Lower lobe of right lung (tissue), 2 donors: Measurements from ENCODE around the gene ZNF778. TPM values are rescaled to one million over a fixed set of nuclear protein-coding genes. Genes with fewer than 3 reads are reported as not detected.

Experiments
- ATAC-seq, 2 donors: fragments of 200-7000 bp; cut with Tn5 transposase; one replicate each; pipeline ENCODE4 v1.9.1; 2020 to 2022; ENCODE audit warnings: mild to moderate bottlenecking in 2 of 2, moderate library complexity in 2 of 2
- DNase-seq: peaks from one replicate; pipeline ENCODE4 v3.0.0-alpha.2; 2020
- H3K27ac ChIP-seq: fragments of 200-600 bp; one replicate; pipeline ENCODE4 v1.8.0; 2022
- H3K27me3 ChIP-seq: fragments of 200-600 bp; one replicate; pipeline ENCODE4 v1.8.0; 2022; ENCODE audit warnings: low read depth
- H3K36me3 ChIP-seq: fragments of 200-600 bp; one replicate; pipeline ENCODE4 v1.8.0; 2022; ENCODE audit warnings: mild to moderate bottlenecking
- H3K4me1 ChIP-seq: fragments of 200-600 bp; one replicate; pipeline ENCODE4 v1.8.0; 2022
- H3K4me3 ChIP-seq: fragments of 200-600 bp; one replicate; pipeline ENCODE4 v1.8.0; 2022; ENCODE audit warnings: mild to moderate bottlenecking
- H3K9me3 ChIP-seq: fragments of 200-600 bp; one replicate; pipeline ENCODE4 v1.8.0; 2022
- intact Hi-C: fragments of 100-400 bp; cut with DNase I; formaldehyde crosslinking; loops from one replicate; pipeline ENCODE4 v1.11.0; 2022
- total RNA-seq: library from RNA; stranded (reverse); fragmentation: NEBNext Ultra II Directional; extraction: Animal tissue kit (Norgen Biotek cat#: 25700); gene quantifications from one replicate; pipeline ENCODE4 v1.2.1, GENCODE V29; 2021
- TF ChIP-seq, protein P1 (sequence below): fragments of 200-600 bp; IDR thresholded peaks from one replicate; pipeline ENCODE4 v1.8.0; 2022; ENCODE audit warnings: antibody characterized with exemption, mild to moderate bottlenecking
- donor health status: DM: no; HTN: yes; CAD: no; lungs with severe emphysema.

The ZNF778 gene
- total RNA-seq, 1 donor from 2014 or later, result 9.7 TPM

DNA sequence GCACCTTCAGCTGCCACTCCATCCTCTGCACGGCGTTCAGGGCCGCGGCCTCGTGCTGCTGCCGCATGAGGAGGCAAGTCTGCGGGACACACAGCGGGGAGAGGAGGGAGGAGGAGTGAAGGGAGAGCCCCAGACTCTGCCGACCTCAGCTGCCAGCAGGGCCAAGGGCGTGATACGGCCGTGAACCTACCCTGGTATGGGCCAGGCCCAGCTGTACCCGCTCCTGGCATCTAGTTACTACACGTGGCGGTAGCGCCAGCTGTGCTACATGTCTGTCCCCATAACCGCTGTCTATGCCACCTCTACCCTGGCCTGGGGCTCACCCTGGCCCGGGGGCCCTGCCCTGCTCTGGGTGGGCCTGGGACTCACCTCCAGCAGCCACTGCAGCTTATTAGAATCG lies 51.1 kb downstream of the ZNF778 start:
- H3K4me1 ChIP-seq, result no peaks in the 10 kb centered on the region
- H3K36me3 ChIP-seq, result peaks cover 78% of the 10 kb centered on the region
- no peaks in the 10 kb centered on the region for H3K27me3 ChIP-seq
- no peak for DNase-seq
- intact Hi-C loops, result no loop called here
- TF ChIP-seq, protein P1, sequence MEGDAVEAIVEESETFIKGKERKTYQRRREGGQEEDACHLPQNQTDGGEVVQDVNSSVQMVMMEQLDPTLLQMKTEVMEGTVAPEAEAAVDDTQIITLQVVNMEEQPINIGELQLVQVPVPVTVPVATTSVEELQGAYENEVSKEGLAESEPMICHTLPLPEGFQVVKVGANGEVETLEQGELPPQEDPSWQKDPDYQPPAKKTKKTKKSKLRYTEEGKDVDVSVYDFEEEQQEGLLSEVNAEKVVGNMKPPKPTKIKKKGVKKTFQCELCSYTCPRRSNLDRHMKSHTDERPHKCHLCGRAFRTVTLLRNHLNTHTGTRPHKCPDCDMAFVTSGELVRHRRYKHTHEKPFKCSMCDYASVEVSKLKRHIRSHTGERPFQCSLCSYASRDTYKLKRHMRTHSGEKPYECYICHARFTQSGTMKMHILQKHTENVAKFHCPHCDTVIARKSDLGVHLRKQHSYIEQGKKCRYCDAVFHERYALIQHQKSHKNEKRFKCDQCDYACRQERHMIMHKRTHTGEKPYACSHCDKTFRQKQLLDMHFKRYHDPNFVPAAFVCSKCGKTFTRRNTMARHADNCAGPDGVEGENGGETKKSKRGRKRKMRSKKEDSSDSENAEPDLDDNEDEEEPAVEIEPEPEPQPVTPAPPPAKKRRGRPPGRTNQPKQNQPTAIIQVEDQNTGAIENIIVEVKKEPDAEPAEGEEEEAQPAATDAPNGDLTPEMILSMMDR, result no peak
- no peak overlapping the region for H3K27ac ChIP-seq
- ATAC-seq, result peak in 1 of 2 donors; percentile 23
- no peak overlapping the region for H3K4me3 ChIP-seq
- H3K9me3 ChIP-seq, result no peaks in the 10 kb centered on the region

DNA sequence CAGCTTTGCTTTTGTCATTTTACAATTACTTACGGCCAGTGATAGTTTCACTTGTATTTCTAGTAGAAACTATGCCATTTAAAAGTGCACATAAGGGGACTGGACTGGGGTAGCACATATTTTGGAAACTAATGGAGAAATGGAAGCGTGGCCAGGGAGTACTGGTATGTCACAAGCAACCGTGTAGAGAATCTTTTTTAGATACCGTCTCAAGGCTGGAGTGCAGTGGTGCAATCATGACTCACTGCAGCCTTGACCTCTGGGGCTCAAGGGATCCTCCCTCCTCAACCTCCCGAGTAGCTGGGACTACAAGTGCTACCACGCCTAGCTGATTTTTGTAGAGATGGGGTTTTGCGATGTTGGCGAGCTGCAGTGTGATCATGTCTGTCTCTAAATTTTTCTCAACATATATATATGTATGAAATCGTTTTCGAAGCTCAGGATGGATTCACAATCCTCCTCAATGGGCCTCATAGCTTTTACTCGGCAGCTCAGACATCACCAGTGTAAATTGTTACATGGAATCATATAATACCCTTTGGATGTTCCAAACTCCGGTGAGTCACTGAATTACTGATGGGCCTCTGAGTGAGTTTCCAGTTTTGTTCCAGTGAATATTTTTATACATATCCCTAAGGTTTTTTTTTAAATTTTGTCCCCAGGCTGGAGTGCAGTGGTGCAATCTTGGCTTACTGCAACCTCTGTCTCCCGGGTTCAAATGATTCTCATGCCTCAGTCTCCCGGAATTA lies 51.7 kb downstream of the ZNF778 start:
- ATAC-seq, result no peak
- Histone ChIP-seq H3K4me1 (no peaks in the 10 kb centered on the region), H3K4me3 (no peak overlapping the region), H3K27ac (no peak overlapping the region), H3K9me3 (no peaks in the 10 kb centered on the region), H3K36me3 (peaks cover 83% of the 10 kb centered on the region), H3K27me3 (no peaks in the 10 kb centered on the region)
- TF ChIP-seq, protein P1, result no peak
- DNase-seq, result no peak
- intact Hi-C loops, result no loop called here

DNA sequence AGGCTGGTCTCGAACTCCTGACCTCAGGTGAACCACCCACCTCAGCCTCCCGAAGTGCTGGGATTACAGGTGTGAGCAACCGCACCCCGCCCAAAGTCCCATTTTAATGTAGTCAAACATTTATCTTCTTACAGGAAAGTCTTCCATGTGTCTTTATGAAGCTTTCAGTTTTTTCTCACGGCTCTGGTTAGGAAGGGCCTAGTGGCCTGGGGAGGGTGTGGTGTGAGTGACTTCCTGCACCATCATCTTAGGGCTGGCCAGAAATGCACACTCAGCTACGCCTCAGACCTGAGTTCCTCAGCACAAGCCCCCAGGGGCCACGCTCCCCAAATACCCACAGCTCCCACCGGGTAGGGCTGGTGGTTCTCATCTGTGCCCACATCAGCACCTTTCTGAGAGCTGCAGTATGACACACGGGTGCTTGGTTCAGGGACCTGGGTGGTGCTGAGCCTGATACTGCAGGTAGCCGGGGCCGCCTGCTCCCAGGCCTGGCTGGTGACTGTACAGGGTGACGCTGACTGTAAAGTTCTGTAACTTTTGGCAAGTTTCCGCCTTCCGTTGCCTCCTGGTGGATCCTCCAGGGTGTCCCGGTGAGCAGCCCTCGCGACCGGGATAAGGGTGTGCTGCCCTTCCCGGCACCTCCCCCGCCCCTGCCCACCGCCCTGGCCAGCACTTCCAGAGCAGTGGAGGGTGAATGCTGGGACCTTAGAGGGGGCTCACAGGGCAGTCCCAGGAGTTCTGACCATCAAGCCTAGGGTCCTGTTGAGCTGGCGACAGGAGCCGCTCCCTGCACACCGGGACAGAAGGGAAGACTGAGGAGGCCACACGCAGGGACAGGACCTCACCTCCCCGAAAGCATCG lies 52.5 kb downstream of the ZNF778 start:
- Histone ChIP-seq H3K9me3 (no peaks in the 10 kb centered on the region), H3K4me1 (no peaks in the 10 kb centered on the region), H3K4me3 (no peak overlapping the region), H3K27me3 (no peaks in the 10 kb centered on the region), H3K27ac (no peak overlapping the region), H3K36me3 (peaks cover 88% of the 10 kb centered on the region)
- intact Hi-C loops, result no loop called here
- ATAC-seq, result no peak
- TF ChIP-seq, protein P1, result no peak
- DNase-seq, result no peak

DNA sequence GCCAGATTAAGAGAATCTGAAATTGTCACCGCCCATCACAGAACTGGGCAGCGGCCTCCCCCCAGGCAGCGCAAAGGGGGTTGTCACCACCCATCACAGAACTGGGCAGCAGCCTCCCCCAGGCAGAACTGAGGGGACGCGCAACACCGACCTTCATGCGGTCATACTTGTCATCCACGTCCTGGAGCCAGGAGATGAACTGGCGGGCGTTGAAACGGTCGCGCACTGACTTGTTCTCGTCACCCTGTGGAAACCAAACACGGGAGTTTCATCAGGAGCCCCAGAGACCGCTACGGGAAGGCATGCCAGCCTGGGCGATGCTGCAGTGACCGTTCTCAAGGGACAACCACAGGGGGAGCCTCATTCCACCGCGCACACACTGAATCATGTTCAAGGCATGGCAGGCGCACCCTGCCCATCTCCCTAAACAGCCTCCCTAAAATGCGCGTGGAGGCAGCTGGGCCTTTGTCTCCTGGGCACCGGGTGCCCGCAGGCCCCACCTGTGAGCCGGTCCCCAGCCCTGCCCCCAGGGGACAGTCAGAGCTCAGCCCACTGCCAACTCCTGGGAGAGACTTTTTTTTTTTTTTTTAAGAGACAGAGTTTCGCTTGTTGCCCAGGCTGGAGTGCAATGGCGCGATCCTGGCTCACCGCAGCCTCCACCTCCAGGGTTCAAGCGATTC lies 53.3 kb downstream of the ZNF778 start:
- peaks cover 88% of the 10 kb centered on the region for H3K36me3 ChIP-seq
- H3K9me3 ChIP-seq, result no peaks in the 10 kb centered on the region
- no peak overlapping the region for H3K4me3 ChIP-seq
- no peak for ATAC-seq
- no peak for DNase-seq
- TF ChIP-seq, protein P1, result no peak
- H3K27ac ChIP-seq, result no peak overlapping the region
- H3K4me1 ChIP-seq, result no peaks in the 10 kb centered on the region
- no peaks in the 10 kb centered on the region for H3K27me3 ChIP-seq
- intact Hi-C loops, result no loop called here

DNA sequence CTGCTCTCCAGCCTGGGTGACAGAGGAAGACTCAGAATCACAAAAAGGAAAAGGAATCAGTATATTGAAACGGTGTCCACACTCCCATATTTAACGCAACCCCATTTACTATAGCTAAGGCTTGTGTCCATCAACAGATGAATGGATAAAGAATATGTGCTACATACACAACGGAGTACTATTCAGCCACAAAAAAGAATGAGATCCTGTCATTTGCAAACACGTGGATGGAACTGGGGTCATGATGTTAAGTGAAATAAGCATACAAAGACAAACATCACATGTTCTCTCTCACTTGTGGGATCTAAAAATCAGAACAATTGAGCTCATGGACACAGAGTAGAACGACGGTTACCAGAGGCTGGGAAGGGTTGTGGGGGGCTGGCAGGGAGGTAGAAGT lies 55.1 kb downstream of the ZNF778 start:
- H3K27me3 ChIP-seq, result no peaks in the 10 kb centered on the region
- intact Hi-C loops, result no loop called here
- peaks cover 93% of the 10 kb centered on the region for H3K36me3 ChIP-seq
- no peaks in the 10 kb centered on the region for H3K4me1 ChIP-seq
- DNase-seq (no peak), ATAC-seq (no peak)
- no peak overlapping the region for H3K27ac ChIP-seq
- TF ChIP-seq, protein P1, result no peak
- no peaks in the 10 kb centered on the region for H3K9me3 ChIP-seq
- H3K4me3 ChIP-seq, result no peak overlapping the region
